Measurements from ENCODE around the gene SRGAP1.

Gene SRGAP1

GRCh38 chr12:64181430-64182291 lies 337.2 kb downstream of the SRGAP1 start:
- peak; percentile 39 for TF ChIP-seq CTCF (IDR thresholded peaks at IDR 0.05; ENCODE audit: low read depth, low read length)
- H3K4me3 ChIP-seq (ENCODE audit: low read depth, low read length), result peak overlapping the region; percentile 19; the same call in 1 of the 2 replicates

- no peak for TF ChIP-seq CTCF (IDR thresholded peaks at IDR 0.05; ENCODE audit: low read depth, low read length)
- H3K4me3 ChIP-seq (ENCODE audit: low read depth, low read length), result no peak overlapping the region
Measured at GRCh38 chr12:64184216-64184615, 339.7 kb downstream of the SRGAP1 start.

- TF ChIP-seq CTCF (IDR thresholded peaks at IDR 0.05; ENCODE audit: low read depth, low read length), result no peak
- H3K4me3 ChIP-seq (ENCODE audit: low read depth, low read length), result no peak overlapping the region
Measured at GRCh38 chr12:64186789-64187188, 342.3 kb downstream of the SRGAP1 start.

- no peak overlapping the region for H3K4me3 ChIP-seq (ENCODE audit: low read depth, low read length)
- no peak for TF ChIP-seq CTCF (IDR thresholded peaks at IDR 0.05; ENCODE audit: low read depth, low read length)
Measured at GRCh38 chr12:64187370-64187769, 342.9 kb downstream of the SRGAP1 start.

GRCh38 chr12:64187794-64188193 lies 343.3 kb downstream of the SRGAP1 start:
- H3K4me3 ChIP-seq (ENCODE audit: low read depth, low read length), result no peak overlapping the region
- TF ChIP-seq CTCF (IDR thresholded peaks at IDR 0.05; ENCODE audit: low read depth, low read length), result no peak

- TF ChIP-seq CTCF (IDR thresholded peaks at IDR 0.05; ENCODE audit: low read depth, low read length), result no peak
- no peak overlapping the region for H3K4me3 ChIP-seq (ENCODE audit: low read depth, low read length)
Measured at GRCh38 chr12:64189530-64189929, 345.0 kb downstream of the SRGAP1 start.

- H3K4me3 ChIP-seq (ENCODE audit: low read depth, low read length), result no peak overlapping the region
Measured at GRCh38 chr12:64190140-64190539, 345.6 kb downstream of the SRGAP1 start.

More at GRCh38 chr12:64190140-64190539, 345.6 kb downstream of the SRGAP1 start:
- TF ChIP-seq CTCF (IDR thresholded peaks at IDR 0.05; ENCODE audit: low read depth, low read length), result no peak

Data from WI38 (cell line).